GM18507 (cell line): ENCODE measurements around the gene FCRLA.

Experiments used
- DNase-seq: peaks from one replicate; pipeline ENCODE4 v3.0.0; 2011; ENCODE audit warnings: low read depth; ENCODE audit not compliant: insufficient read length; ENCODE audit errors: extremely low spot score
- FAIRE-seq: peaks from 2 replicates; lab custom pipeline; 2011; peaks lifted over from hg19 to GRCh38; lab: Jason Lieb, UNC

The FCRLA gene

GRCh38 chr1:161728376-161729226 is 21.6 kb downstream of the FCRLA start:
- DNase-seq = no peak
- FAIRE-seq = no peak

- DNase-seq (no peak), FAIRE-seq (no peak)
These were observed 23.1 kb downstream of the FCRLA start for GRCh38 chr1:161730050-161730564.

GRCh38 chr1:161731241-161731640 is 24.2 kb downstream of the FCRLA start:
- DNase-seq (no peak), FAIRE-seq (no peak)

GRCh38 chr1:161731981-161732718 is 25.1 kb downstream of the FCRLA start:
- FAIRE-seq (no peak), DNase-seq (no peak)

GRCh38 chr1:161733526-161733925 is 26.5 kb downstream of the FCRLA start:
- FAIRE-seq = no peak

GRCh38 chr1:161735837-161736236 is 28.8 kb downstream of the FCRLA start:
- FAIRE-seq (peak; percentile 52), DNase-seq (no peak)

More at GRCh38 chr1:161733526-161733925, 26.5 kb downstream of the FCRLA start:
- no peak for DNase-seq

GRCh38 chr1:161736335-161736969 is 29.4 kb downstream of the FCRLA start:
- DNase-seq (no peak), FAIRE-seq (peak; percentile 69)

GRCh38 chr1:161737625-161738024 is 30.6 kb downstream of the FCRLA start:
- DNase-seq (no peak), FAIRE-seq (no peak)

- FAIRE-seq (peak; percentile 97), DNase-seq (no peak)
These were observed 31.7 kb downstream of the FCRLA start for GRCh38 chr1:161738627-161739287.

GRCh38 chr1:161739865-161740566 is 33.0 kb downstream of the FCRLA start:
- DNase-seq (no peak), FAIRE-seq (peak; percentile 91)

GRCh38 chr1:161740921-161741320 is 33.9 kb downstream of the FCRLA start:
- no peak for FAIRE-seq
- no peak for DNase-seq

- FAIRE-seq = no peak
- DNase-seq = no peak
These were observed 36.2 kb downstream of the FCRLA start for GRCh38 chr1:161743231-161743630.

GRCh38 chr1:161747801-161748200 is 40.8 kb downstream of the FCRLA start:
- FAIRE-seq (no peak), DNase-seq (no peak)

- peak; percentile 95 for FAIRE-seq
- peak; percentile 81 for DNase-seq
These were observed 42.7 kb downstream of the FCRLA start, which contains the start of gene DUSP12 for GRCh38 chr1:161749509-161750407. TSS of gene DUSP12 (plus strand) at chr1:161749786. CDS start at chr1:161749802, 16 bp downstream.

GRCh38 chr1:161763522-161764098 is 56.6 kb downstream of the FCRLA start:
- FAIRE-seq = peak; percentile 79

More at GRCh38 chr1:161763522-161764098, 56.6 kb downstream of the FCRLA start:
- DNase-seq = no peak
